Right lobe of liver (tissue), 6 donors: Measurements from ENCODE around the gene ZNF101. TPM values are rescaled to one million over a fixed set of nuclear protein-coding genes. Genes with fewer than 3 reads are reported as not detected.

ENCODE experiments used
- ATAC-seq, 4 donors: fragments of 200-7000 bp; cut with Tn5 transposase; one replicate each; pipeline ENCODE4 v1.9.1; 2020; ENCODE audit warnings: mild to moderate bottlenecking in 4 of 4, moderate library complexity in 4 of 4
- DNase-seq, 3 donors: peaks; one replicate each; pipeline ENCODE4 v3.0.0-alpha.2; 2020
- H3K27ac ChIP-seq, 3 donors: fragments of 200-600 bp; one replicate each; pipeline ENCODE4 v1.8.0; 2022
- H3K27me3 ChIP-seq, 2 donors: fragments of 200-600 bp; one replicate each; pipeline ENCODE4 v1.8.0; 2022
- H3K36me3 ChIP-seq, 4 donors: fragments of 200-600 bp; sonication (generic) in 1 of 4; one replicate each; pipeline versions ENCODE4 v1.5.1 to v1.8.0; 2017 to 2022; ENCODE audit warnings: control low read depth in 1 of 4
- H3K4me1 ChIP-seq, 4 donors: fragments of 200-600 bp; sonication (generic) in 1 of 4; one replicate each; pipeline versions ENCODE4 v1.5.1 to v1.8.0; 2017 to 2022; ENCODE audit warnings: control low read depth in 1 of 4
- H3K4me3 ChIP-seq, 3 donors: fragments of 200-600 bp; one replicate each; pipeline ENCODE4 v1.8.0; 2022
- H3K9me3 ChIP-seq, 4 donors: fragments of 200-600 bp; sonication (generic) in 1 of 4; one replicate each; pipeline versions ENCODE4 v1.5.1 to v1.8.0; 2017 to 2022; ENCODE audit warnings: control low read depth in 1 of 4
- POLR2A ChIP-seq: fragments of 450-650 bp; IDR thresholded peaks from one replicate; pipeline ENCODE4 v1.6.1; 2017; ENCODE audit warnings: antibody characterized with exemption, mild to moderate bottlenecking
- WGBS: methylation state at CpG from one replicate; pipeline ENCODE4 v1.1.6; 2018; ENCODE audit warnings: low coverage, low lambda C conversion rate; ENCODE audit not compliant: insufficient coverage; ENCODE audit errors: missing lambda C conversion rate; 5-methylcytosine and 5-hydroxymethylcytosine counted together
- intact Hi-C, 2 donors: fragments of 100-400 bp; cut with DNase I; formaldehyde crosslinking; loops; one replicate each; pipeline versions ENCODE4 v1.11.2 to v1.14.1; 2022
- long read RNA-seq: library from polyadenylated mRNA; unstranded; transcript quantifications from one replicate; pipeline ENCODE4 v2.0.0, GENCODE V29; 2019
- total RNA-seq, 6 experiments: library from RNA; depleted of rRNA in 2 of 6; stranded (reverse); fragments of >200 nt in 2 of 6; fragmentation: NEBNext Ultra II Directional in 3 of 6; extraction: Animal tissue kit (Norgen Biotek cat#: 25700) in 3 of 6; gene quantifications; one replicate each; pipeline versions ENCODE4 v1.1.0 to v1.2.4, GENCODE V29; 2016 to 2023
- TF ChIP-seq, protein P1 (sequence below), 4 donors: fragments of 200-600 bp in 3 of 4; fragments of 450-650 bp in 1 of 4; IDR thresholded peaks; one replicate each; pipeline versions ENCODE4 v1.5.1 to v1.8.0; 2016 to 2022; ENCODE audit warnings: antibody characterized with exemption in 4 of 4, mild to moderate bottlenecking in 2 of 4
- donor health status: DM: no; HTN: yes; CAD: no.
- donor health status: DM: no; HTN: no; CAD: no.
- donor health status: DM: no; HTN: no; CAD: no.
- donor health status: DM: no; HTN: yes; CAD: no.
- donor health status: DM: no; HTN: yes; CAD: no.

ZNF101 gene
- 1 to 10 TPM; 1.7 to 5.1 (median 3.0) TPM for total RNA-seq
- long read RNA-seq: 0 reads

DNA sequence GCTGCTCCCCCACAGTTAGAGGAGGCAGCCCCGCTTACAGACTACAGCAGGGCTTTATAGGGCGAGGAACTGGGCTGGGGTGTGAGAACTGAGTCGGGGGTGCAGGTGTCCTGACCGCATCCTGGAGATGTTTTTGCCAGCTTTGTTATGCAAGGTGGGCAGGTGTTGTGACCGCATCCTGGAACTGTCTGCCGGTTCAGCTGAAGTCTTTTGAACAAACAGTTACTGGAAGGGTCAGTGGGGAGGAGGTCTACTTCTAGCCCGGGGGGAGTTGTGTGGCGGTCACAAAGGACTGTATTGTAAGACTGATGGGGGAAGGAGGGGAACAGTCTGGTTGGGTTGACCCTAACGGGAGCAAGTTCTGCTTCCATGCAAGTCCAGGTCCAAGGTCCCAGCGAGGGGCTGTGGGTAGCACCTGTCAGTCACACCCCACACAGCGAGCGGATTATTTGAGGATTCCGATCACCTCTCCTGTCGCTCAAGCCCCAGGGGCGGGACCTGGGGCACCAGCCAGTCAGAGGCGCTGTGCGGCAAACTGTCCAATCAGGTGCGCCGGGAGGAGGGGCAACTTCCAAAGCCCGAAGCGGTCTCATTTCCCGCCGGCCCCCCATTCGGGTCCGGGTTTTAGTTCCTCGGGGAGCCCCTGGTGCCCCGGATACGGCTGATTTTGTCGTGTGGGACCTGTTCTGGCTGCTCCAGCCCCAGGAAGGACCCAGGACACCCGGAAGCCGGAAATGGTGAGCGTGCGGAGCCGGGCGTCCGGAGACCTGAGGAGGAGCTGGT lies at the start of gene ZNF101:
ZNF101 (plus strand) TSS at position 610 of the 783 bp plus-strand sequence; CDS start at position 735, 125 bp downstream.
- Histone ChIP-seq H3K4me1 (no peaks in the 10 kb centered on the region), H3K36me3 (peaks cover 0 to 1% (median 0%) of the 10 kb centered on the region in 4 donors), H3K9me3 (no peaks in the 10 kb centered on the region), H3K27ac (peak within 1 kb of the TSS; percentile 50 to 71 (median 67)), H3K27me3 (no peaks in the 10 kb centered on the region), H3K4me3 (peak within 1 kb of the TSS; percentile 71 to 89 (median 73))
- intact Hi-C loops: no loop called here
- ATAC-seq (peak; percentile 83 to 85 (median 84)), DNase-seq (peak; percentile 94 to 95 (median 95))
- WGBS: 14% methylated on average over 8 of the region's 36 CpGs
- TF ChIP-seq, protein P1, sequence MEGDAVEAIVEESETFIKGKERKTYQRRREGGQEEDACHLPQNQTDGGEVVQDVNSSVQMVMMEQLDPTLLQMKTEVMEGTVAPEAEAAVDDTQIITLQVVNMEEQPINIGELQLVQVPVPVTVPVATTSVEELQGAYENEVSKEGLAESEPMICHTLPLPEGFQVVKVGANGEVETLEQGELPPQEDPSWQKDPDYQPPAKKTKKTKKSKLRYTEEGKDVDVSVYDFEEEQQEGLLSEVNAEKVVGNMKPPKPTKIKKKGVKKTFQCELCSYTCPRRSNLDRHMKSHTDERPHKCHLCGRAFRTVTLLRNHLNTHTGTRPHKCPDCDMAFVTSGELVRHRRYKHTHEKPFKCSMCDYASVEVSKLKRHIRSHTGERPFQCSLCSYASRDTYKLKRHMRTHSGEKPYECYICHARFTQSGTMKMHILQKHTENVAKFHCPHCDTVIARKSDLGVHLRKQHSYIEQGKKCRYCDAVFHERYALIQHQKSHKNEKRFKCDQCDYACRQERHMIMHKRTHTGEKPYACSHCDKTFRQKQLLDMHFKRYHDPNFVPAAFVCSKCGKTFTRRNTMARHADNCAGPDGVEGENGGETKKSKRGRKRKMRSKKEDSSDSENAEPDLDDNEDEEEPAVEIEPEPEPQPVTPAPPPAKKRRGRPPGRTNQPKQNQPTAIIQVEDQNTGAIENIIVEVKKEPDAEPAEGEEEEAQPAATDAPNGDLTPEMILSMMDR (IDR thresholded peaks at IDR 0.05): no peak
- peak; percentile 52 for TF ChIP-seq POLR2A

- Histone ChIP-seq H3K4me3 (no peak overlapping the region), H3K27ac (no peak overlapping the region), H3K36me3 (no peaks in the 10 kb centered on the region), H3K27me3 (no peaks in the 10 kb centered on the region), H3K9me3 (no peaks in the 10 kb centered on the region), H3K4me1 (no peaks in the 10 kb centered on the region)
- WGBS: 31% methylated on average over 16 of the region's 21 CpGs
- no peak for DNase-seq
- intact Hi-C loops: no loop called here
- TF ChIP-seq POLR2A: no peak
- TF ChIP-seq, protein P1 (IDR thresholded peaks at IDR 0.05): no peak
- no peak for ATAC-seq
Measured at GRCh38 chr19:19619181-19619848, 49.3 kb upstream of the ZNF101 start.

GRCh38 chr19:19619849-19620210 lies 48.8 kb upstream of the ZNF101 start:
- ATAC-seq (no peak), DNase-seq (no peak)
- Histone ChIP-seq H3K27me3 (no peaks in the 10 kb centered on the region), H3K4me3 (no peak overlapping the region), H3K4me1 (no peaks in the 10 kb centered on the region), H3K27ac (no peak overlapping the region), H3K36me3 (no peaks in the 10 kb centered on the region), H3K9me3 (no peaks in the 10 kb centered on the region)
- TF ChIP-seq, protein P1 (IDR thresholded peaks at IDR 0.05): no peak
- no peak for TF ChIP-seq POLR2A
- 79% methylated on average over 6 of the region's 7 CpGs for WGBS
- intact Hi-C loops: no loop called here

GRCh38 chr19:19623383-19623782 lies 45.3 kb upstream of the ZNF101 start:
- 86% methylated on average over 4 of the region's 5 CpGs for WGBS
- intact Hi-C loops: no loop called here
- H3K27ac ChIP-seq: no peak overlapping the region
- H3K36me3 ChIP-seq: no peaks in the 10 kb centered on the region
- ATAC-seq: no peak
- H3K27me3 ChIP-seq: no peaks in the 10 kb centered on the region
- no peak for DNase-seq
- peaks cover 0 to 6% (median 0%) of the 10 kb centered on the region in 4 donors for H3K4me1 ChIP-seq
- H3K9me3 ChIP-seq: no peaks in the 10 kb centered on the region
- H3K4me3 ChIP-seq: no peak overlapping the region
- TF ChIP-seq POLR2A: no peak
- TF ChIP-seq, protein P1 (IDR thresholded peaks at IDR 0.05): no peak
